ENCODE data around the gene PRDM1.

The PRDM1 gene

DNA sequence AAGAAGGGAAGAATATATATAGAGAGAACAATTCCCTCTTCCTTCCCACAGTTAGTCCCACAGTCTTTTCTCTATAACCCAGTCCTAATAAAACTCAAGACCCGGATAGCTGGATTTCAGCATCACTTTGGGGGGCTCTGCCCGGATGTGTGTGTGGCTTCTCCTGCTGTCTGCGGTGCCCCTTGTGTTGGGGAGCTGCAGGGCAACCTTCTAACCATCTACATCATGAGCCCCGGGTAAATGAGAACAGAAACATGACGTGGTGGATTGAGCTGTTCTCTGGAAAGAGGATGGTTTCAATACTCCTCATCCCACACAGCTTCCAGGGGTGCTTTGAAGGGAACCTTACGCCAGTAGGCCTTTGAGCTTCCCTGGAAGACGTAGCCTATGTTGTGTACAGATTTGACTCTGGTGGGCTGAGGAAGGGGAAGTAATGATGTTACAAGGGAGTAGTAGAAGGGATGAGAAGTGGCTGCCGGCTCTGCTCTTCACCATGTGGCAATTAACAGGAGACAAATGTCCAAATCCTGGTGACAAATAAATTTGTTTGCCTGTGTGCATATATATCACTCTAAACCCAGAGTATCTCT lies 13.5 kb upstream of the PRDM1 start:
- DNase-seq = no peak

DNA sequence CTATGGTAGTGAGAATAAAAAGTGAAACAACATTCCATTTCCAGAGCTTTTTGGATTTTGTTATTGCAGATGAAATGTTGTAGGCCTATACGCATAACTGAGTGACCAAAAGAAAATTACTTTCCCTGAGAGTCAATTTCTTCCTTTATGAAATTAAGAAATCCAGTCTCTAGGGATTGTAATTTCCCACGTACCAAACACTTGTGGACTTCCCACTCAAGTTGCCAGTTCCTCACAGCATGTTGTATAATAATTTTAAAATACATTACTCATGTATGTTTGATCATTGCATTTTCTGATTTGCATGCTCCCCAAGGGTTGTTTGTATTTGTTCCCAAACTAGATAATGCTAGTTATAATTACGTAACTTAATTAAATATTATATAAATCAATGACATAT lies 12.0 kb upstream of the PRDM1 start:
- no peak for DNase-seq

DNA sequence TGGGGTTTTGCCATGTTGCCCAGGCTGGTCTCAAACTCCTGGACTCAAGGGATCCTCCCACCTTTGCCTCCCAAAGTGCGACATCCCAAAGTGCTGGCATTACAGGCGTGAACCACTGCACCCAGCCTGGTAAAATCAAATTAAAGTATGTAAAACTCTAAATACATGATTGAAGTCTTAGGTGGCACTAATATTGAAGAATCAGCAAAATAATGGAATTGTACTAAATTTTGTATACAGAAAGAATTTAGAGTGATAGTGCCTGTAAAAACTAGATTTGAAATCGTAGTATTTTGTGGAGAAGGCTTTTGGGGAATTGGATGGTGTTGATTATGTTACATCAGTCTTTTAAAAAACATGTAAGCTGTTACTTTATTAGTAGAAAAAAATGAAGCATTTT lies 10.0 kb upstream of the PRDM1 start:
- no peak for DNase-seq

DNA sequence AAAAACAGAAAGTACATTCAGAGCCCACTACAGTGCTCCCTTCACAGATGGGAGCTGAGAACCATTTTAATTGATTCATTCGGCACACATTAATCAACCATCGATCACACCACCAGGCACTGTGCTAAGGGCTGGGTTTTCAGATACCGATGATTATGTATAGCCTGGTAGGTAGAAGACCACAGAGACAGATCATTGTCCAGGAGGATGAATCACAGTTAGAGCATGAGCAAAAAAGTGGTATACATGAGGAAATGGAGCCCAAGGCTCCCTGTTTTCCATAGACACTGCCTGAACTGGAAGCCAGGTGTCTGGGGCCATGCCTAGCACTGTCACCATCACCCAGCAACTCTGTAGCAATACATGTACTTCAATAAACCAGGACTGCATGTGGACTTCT lies 9.0 kb upstream of the PRDM1 start:
- DNase-seq = no peak

DNA sequence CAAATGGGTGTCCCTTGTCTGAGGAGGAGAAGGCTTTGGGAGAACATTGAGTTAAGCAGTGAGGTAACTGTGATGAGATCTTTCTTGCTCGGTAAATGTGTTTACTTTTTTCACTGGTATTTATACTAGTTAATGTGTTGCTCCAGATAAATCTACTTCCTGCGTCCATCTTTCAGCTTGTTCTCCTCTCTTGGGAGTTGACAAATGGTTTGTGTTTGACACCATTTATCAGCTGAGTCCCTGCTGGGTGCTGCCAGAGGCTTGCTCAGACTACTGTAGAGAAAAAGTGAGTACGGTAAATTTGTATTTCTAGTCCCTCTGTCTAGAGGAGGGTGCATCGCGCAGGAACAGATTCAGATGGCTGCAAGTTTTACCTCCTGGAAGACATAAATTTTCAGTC lies 8.3 kb upstream of the PRDM1 start:
- DNase-seq = no peak

DNA sequence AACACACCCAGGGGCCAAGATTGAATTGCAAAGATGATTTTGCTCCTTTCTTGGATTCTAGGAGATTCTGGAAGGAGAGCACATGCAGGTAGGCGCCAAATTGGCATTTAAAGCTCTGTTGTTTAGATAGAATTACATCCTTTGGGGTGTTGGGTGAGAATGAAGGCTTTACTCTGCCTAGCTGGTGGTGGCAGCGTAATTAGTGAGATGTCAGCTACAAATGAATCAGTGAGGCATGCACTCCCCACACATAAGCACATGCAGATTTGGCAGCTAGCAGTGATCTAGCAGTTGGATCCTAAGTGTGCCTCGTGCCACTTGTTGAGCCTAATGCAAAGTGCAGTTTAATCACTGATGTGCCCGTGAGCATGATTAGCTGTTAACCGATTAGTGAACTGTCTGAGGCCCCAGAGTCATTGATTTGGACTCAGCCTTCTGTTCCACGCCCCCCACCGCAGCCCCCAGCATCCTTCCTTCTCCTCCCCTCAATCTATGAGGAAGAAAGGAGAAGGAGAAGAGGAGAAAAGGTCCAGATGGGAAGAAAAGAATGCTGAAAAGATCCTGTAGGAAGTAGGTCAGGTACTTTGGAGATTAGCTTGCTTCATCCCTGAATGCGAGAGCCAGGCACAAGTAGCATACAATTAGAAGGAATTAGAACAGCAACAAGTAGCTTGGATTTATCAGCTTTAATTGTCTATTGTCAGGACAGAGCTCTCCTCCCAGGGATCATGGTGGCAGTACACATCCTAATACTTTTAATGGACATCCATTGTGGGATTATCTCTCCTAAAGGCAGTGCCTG lies 6.0 kb upstream of the PRDM1 start:
- DNase-seq = no peak

DNA sequence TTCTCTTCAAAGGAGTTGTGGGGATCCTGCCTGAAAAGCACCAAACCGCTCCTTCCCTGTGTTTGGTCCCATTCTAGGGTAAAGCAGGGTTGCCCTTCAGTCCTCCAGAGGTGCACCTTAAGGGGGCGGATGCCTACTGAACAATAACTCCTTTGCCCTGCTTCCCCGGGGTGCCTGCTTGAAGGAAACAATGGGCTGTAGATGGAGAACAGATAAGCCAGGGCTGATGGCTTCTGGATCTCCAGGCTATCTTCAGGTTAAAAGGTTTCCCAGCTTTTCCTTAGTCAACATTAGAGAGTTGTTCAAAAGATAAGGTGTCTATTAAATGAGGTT lies 5.4 kb upstream of the PRDM1 start:
- DNase-seq = no peak

DNA sequence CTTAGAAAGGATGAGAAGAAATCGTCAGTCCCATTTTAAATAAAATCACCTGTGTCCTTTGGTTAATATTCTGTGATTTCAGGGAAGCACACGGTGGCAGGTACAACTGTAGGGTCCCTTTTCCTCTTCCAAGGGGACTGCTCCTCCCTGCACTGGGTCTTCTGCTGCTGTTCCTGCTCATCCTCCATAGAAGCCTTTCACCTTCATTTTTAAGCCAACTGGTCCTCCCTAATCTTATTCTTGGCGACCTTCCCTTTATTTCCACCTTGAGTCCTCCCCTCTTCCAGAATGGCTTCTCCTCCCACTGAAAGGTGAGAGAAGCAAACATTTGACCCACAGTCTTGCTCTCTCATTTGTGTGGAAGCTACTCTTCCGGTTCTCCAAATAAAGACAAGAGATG lies 4.4 kb upstream of the PRDM1 start:
- DNase-seq = no peak

DNA sequence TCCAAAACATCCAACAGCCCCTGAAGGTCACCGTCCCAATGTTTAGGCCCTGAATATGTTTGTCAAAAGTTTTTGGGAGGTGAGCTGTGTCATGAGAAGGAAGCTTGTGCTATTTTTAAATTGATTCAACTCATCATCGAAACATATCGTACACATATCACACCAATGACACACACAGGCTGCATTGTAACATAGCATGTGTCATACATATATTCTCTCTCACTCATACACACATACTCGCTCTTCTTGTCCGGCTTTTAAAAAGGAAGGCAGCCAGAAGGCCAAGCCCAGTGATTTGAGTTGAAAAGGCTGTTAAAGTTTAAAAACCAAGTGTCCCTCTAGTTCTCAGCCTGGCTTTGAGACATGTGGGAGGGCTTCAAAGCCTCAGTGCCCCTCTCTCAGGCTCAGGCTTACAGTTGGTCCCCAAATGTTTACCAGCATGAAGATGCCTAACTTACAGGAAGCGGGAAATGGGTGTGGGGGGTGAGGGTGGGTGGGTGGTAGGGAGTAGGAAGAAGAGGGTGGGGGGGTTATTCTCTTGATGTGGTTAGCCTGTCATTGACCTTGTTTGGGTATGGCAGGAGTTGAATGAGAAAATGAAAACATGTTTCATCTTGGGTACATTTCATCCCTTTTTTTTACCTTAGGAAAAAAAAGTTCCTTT lies 3.3 kb upstream of the PRDM1 start:
- peak; percentile 19 for DNase-seq

DNA sequence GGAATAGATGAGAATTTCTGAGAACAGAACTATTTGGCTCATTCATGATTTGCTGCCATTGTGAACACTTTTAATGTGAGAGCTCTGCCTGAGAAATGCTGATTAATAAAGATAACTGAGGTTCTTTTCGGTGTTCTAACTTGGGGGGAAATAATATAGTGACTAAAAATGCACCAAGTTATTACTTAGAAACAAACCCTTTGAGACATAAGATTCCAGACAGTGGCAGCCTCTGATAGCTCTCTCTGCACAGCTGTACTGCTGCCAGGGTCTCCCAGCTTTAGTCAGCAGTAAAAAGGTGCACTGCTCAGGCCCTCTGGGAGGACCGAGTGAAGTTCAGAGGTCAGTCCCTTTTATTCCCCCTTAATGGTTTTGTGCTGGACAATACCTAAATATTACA lies 2.5 kb upstream of the PRDM1 start:
- no peak for DNase-seq

DNA sequence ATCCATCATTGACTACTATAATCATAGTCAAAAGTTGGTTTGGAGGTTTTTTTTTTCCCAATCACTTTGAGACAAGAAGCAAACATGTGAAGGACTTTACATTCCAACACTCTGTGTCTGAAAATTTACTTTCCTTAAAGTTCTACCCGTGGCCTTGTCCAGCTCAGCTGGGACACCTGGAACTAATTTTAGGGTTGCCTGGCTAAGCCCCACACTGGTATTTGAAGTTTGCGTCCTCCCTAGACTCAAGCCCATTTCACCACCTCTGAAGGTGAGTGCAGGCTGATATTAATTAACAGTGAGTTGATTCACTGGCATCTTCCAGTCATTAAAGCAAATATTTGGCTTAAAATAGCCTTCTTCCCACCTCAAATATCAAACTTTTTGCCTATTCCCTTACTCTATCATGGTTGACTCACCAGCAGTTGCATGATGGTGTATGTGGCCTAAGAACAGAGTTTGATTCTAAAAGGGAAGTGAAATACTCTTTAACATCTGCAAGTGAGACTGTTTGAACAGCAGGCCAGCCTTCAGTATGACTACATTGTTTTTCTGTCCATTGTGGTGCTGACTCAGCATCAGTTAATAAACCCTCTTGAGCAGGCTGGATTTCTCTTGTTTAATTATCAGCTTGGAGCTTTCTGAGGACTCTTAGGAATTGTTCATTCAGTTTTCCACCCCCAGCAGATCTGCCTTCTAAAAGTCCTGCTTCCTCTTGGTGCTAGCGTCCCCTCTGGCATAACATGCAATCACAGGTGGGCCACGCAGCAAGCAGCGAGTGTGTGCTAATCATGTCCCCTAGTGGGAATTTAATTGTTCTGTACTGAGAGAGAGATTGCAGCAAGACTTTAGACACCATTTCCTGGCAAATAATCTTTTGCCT lies 1.8 kb upstream of the PRDM1 start:
- peak; percentile 24 for DNase-seq

DNA sequence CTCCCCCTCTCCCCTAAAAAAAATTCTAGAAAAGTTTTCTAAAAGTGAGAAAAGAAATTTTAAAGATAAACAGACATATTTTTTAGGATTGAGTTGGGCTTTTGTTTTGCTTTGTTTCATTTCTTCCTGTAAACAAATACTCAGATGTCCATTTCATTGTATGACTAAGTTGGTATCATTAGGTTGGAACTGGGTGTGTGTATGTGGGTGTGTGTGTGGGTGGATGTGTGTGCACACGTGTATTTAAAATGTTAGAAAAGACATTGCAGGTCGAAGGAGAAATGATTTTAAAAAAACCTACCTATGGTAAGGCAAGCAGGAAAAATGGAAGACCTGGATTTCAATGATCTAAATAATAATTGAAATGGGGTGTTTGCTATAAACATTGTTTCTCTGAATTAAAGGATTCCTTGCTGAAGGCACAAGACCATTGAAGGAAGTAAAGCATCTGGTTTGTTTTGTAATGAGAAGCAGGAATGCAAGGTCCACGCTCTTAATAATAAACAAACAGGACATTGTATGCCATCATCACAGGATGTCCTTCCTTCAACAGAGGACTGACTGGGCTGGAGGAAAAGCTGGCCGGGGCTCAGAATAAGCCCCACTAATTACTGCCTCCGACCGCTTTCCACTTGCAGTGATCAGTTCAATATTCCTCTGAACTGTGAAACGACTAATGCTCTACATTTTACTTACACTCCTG lies 996 bp upstream of the PRDM1 start:
- no peak for DNase-seq

DNA sequence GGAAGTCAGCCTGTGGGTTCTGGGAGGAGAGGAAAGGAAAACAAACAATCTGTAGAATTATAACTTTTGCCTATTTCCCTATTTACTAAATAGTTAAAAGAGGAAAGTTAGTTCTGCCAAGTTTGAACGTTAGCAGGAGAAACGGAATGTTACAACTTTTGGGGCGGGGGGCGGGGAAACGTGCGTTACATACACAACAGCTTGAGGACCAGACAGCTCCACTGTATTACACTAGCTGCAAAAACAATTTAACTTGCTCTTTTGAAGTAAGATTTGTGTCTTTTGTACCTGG lies 498 bp upstream of the PRDM1 start:
- DNase-seq = no peak

DNA sequence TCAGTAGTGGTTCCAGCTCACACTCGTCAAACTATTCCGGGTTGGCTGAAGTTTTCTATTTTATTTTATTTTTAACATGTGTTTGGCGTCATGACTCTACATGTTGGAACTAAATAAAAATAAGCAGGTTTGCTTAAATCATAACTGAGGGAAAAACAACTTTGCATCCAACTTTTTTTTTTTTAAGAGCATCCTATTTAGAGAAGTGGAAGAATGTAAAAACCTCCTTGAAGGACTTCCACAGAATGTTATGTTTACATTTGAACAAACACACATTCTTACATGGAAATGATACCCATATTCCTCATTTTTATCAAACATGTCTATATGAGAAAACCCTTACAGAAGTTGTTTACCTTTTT lies 659 bp downstream of the PRDM1 start:
- DNase-seq = no peak

DNA sequence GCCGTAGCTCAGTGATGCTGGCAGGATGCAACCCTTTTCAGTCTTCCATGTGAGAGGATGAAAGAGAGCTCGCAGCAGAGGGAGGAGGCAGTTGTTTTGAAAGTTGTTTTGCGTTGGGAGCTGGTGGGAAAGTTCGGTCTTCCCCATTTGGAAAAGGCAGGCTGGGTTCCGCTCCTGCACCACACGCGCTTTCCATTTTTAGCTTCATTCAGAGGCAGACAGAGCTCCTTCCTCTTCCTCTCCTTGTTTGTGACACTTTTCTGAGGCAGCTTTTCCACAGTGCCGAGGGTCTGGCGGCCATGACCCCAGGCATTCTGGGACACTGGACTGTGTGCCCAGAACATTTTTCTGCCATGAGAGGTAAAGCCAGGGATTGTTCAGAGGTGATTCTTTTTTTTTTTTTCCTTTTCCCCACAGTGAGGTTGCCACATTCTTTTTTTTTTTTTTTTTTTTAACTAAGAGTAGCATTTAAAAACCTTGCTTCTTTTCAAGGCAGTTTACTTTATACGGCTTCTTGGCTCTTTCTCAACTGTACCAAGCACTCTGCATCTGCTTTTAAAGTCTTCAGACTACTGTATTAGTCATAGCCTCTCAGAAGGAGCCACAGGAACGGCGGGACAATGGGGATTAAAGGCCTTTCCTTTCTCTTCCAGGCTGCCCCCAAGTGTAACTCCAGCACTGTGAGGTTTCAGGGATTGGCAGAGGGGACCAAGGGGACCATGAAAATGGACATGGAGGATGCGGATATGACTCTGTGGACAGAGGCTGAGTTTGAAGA lies 1.6 kb downstream of the PRDM1 start:
- no peak for DNase-seq

DNA sequence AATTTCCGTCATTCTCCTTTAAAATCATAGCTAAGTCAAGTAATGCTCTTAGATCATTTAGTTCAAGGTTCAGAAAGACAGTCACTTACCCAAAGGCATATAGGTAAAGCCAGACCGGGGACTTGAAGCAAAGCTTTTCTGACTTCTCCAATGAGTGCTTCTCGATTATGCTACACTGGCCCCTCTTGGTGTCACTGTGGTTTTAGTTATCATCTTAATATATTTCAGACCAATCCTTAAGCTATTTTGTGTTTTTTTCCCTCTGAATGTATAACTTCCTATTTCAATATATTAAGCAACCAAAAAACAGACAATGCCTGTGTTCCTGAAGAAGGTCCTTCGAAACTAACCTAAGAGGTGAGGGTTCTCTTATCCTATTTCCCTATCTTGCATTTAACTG lies 3.9 kb downstream of the PRDM1 start:
- DNase-seq = peak; percentile 61

DNA sequence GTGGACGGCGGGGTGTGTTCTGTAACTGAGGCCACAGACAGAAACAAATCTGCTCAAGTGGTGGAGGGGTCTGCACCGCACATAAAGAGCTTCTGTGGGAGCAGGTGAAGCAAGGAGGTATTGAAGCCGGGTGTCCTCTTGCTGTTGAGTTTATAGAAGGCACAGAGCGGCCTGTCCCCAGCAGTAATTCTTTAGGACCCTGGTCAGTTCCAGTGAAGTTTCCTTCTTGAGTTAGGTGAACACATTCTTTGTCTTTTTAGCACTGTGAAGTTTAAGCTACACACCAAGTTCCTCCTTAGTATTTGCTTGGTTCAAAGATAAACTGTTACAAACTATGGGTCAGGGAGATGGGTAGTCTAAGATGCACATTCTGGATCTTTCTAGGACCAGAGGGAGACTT lies 6.1 kb downstream of the PRDM1 start:
- DNase-seq = no peak

DNA sequence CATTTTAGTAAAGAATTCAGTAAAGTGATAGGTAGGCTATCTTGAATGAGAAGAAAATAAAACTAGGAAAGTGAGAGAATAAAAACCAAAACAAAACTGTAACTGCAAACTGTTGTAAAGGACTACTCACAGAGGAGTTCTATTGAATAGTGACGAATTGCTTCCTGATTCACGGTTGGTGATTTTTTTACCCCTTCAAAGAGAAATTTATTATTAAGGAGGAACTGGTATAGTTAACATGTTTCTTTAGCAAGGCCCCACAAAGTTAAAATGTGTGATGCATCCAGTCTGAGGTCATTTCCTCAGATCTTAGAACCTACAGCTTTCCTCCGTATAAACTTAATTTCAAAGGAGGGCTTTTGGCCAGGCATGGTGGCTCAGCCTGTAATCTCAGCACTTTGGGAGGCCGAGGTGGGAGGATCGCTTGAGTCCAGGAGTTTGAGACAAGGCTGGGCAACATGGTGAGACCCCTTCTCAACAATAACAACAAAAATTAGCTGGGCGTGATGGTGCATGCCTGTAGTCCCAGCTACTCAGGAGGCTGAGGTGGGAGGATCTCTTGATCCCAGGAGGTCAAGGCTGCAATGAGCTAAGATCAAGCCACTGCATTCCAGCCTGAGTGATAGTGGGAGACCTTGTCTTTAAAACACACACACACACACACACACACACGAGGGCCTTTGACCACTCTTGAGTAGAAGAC lies 8.3 kb downstream of the PRDM1 start:
- peak; percentile 63 for DNase-seq

DNA sequence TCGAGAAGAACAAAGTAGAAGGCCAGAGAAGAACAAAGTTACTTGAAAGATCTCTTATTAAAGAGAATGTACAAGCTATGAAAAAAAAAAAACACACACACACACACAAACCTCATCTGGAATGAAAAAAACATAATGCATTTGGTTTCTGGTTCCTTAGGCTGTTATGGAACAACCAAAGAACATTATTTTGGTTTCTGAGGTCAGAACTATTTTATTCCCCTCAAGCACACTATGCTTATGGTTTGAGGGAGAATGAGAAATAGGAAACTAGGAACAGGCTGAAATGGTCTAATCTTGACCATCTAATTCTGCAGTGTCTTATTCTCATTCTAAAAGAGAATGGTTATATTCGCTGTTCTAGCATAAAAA lies 8.8 kb downstream of the PRDM1 start:
- no peak for DNase-seq

DNA sequence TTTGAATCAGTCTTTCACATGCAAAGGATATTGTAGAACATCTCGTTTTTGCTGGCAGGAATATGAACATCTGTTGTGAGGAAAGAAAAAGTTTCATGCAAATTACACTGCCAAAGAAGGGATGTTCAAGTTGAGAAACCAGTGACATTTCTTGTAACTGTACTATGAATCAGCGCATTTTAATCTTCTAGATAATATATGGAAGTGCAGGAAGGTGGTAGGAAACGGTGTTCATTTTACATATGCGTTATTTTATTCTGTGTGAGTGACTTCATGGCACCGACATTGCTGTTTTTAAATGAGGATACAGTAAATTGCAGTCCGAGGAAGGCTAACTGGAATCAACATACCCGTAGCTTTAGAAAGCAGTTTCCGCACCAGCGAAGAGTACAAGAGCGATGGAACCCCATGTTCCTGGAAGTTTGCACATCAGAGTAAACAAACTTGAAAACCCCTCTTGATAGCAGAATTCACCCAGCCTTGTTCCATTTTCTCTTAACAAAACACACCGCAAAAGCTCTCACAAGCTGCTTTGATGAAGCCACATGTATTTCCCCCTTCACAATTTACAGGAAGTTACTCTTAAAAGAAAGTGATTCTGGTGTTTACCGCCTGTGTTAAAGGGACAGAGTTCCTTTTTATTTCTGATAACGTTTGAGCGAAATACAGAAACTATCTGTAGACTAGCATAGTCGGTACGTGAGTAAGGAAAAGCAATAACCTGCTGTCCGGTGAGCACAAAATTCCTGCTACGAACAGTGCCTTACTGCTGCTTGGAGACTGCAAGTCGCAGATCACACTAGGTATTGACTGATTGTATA lies 11.5 kb downstream of the PRDM1 start:
- peak; percentile 89 for DNase-seq

Data from CD4-positive, alpha-beta T cell treated with Interleukin-17A for 1 hour (primary cell).